ENCODE results near the gene APOA1.

- TF ChIP-seq CTCF (IDR thresholded peaks at IDR 0.05; ENCODE audit: borderline replicate concordance, extremely low read depth, low read length, poor library complexity, severe bottlenecking) (no peak), EZH2 (IDR thresholded peaks at IDR 0.05; ENCODE audit: borderline replicate concordance, low read depth, low read length, severe bottlenecking) (no peak)
Measured at GRCh38 chr11:116819049-116819448, 18.4 kb downstream of the APOA1 start.
